GM18951 (cell line): ENCODE results near the gene GPER1.
"Not testable (repeated sequence)": the region's sequence is repeated elsewhere in the genome, so short reads cannot be mapped to it uniquely, and the experiment has no call there.

Source experiments
- POLR2A ChIP-seq: IDR thresholded peaks from 4 replicates; pipeline ENCODE4 v1.6.1; 2011; ENCODE audit warnings: mild to moderate bottlenecking; ENCODE audit not compliant: insufficient read length, insufficient read depth; ENCODE audit errors: extremely low read depth
- in situ Hi-C: fragments of 300-500 bp; cut with MboI; formaldehyde crosslinking; loops from one replicate; pipeline ENCODE4 v1.12.0; 2022; ENCODE audit warnings: low sequenced_read_pairs, mixed read lengths, inconsistent platforms; ENCODE audit not compliant: unreplicated experiment

Gene GPER1

DNA sequence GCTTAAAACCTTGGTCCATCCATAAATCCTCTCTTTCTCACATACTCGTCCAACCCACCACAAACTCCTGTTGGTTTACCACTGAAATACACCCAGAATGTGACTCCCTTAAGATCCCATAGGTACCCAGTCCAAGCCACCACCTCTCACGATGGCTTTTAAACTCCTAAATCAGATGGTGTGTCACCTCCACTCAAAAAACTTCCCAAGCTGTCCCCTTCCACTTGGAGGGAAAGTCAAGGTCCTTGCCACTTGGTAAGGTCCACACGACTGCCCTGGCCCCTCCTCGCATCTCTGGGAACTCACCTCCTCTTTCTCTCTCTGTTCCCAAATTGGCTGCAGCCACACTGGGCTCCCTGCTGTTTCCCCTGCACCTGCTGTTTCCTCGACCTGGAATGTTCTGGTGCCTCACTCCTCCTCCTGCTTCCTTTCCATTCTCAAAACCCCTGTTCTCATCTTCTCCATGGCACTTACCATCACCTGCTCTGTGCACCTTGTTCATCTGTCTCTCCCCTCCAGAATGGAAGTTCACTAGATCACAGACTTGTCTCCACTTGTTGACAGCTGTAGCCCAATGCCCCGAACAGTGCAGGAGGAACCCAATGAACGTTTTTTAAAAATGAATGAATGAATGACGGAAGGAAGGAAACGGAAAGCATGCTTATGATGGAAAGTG is 49.1 kb downstream of the GPER1 start:
- TF ChIP-seq POLR2A, result no peak
- in situ Hi-C loops, result no loop called here

DNA sequence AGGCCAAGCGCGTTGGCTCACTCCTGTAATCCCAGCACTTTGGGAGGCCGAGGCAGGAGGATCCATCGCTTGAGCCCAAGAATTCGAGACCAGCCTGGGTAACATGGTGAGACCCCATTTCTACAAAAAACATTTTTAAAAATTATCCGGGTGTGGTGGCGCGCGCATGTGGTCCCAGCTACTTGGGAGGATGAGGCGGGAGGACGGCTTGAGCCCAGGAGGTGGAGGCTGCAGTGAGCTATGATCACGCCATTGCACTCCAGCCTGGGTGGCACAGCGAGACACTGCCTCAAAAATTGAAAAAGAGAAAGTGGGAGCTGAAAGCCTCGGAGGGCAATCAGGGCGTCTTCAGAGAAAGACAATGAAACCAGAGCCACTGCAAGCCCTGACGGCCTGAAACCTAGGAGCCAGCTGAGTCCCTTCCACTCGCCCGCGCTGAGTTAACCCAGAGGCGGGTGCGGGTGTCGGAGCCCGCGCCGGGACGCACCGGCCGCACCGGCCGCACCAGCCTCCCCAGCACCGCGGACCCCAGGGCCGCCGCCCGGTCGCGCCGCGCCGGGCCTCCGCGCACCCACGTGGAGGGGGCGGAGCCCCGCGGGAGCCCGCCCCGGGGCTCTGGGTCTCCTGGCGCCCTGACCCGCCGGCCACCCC is 49.7 kb downstream of the GPER1 start:
- in situ Hi-C loops, result no loop called here
- TF ChIP-seq POLR2A, result no peak

DNA sequence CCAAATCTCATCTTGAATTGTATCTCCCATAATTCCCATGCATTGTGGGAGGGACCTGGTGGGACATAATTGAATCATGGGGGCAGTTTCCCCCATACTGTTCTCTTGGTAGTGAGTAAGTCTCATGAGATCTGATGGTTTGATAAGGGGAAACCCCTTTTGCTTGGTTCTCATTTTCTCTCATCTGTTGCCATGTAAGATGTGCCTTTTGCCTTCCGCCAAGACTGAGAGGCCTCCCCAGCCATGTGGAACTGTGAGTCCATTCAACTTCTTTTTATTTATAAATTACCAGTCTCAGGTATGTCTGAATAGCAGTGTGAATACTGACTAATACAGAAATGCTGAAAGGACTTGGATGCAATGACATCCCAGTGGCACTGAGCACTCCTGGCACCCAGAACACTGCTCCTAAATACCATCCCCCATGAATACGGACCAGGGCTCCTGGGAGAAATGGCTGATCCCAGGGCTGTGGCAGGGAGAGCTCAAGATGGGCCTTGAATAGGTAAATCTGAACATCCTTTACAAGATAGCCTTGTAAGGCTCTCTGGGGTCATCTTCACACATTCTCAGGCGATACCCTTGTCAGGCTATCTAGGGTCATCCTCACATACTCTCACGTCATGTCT is 52.7 kb downstream of the GPER1 start:
- in situ Hi-C loops, result no loop called here
- TF ChIP-seq POLR2A, result no peak

DNA sequence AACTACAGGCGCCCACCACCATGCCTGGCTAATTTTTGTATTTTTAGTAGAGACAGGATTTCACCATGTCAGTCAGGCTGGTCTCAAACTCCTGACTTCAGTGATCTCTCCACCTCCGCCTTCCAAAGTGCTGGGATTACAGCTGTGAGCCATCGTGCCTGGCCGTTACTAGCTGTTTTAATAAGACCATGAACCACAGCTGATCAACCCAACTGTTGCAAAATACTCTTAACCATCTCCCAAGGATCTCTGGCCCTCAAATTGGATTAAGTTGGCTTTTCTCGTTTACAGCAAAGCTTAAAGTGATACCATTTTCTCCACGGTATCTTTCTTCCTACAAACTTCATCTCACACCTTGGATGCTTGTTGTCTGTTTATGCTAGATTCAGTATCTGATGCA is 53.7 kb downstream of the GPER1 start:
- in situ Hi-C loops, result no loop called here
- TF ChIP-seq POLR2A, result no peak

DNA sequence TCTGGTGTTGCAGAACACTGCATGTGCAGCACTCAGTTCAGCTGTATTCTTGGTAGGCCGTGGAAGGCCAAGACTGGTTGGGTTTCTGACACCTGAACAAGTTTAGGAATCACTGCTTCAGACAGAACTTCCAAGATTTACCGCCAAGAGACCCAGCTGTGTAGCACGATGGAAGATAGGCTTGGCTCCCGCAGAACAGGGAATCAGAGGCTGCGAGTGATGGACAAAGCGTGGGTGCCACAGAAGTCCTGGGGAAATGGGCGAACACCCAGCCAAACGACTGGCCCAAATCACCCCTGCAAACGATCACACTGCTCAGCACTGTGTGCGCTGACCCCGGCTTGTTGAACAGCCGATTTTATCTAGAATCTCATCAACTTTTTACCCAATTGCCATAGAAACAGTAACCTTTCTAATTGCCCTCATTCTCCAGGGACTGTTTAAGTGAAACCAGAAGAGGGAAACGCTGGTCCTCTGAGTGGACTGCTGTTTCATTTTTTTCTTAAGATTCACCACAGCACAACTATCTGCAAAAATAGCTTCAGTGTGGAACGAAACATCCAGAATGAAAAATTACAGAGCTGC is 54.2 kb downstream of the GPER1 start:
- in situ Hi-C loops, result no loop called here
- no peak for TF ChIP-seq POLR2A

DNA sequence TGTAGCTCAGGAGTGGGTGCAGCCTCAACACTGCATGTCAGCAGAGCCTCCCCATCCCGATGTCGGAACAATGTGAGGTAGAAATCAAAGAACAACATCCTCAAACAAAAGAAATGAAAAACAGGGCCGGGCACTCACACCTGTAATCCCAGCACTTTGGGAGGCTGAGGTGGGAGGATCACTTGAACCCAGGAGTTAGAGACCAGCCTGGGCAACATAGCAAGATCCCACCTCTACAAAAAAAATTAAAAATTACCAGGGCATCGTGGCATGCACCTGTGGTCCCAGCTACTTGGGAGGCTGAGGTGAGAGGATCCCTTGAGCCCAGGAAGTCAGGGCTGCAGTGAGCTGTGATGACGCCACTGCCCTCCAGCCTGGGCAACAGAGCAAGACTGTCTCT is 55.1 kb downstream of the GPER1 start:
- in situ Hi-C loops, result not testable (repeated sequence)
